HepG2 (cell line): Measurements from ENCODE around the gene DDX50. TPM values are rescaled to one million over a fixed set of nuclear protein-coding genes. Genes with fewer than 3 reads are reported as not detected.

Experiments
- CENPX ChIP-seq: sonication (generic); formaldehyde crosslinking; IDR thresholded peaks from 2 replicates; pipeline ENCODE4 v1.9.0; 2021; ENCODE audit warnings: mild to moderate bottlenecking, missing genetic modification reagents, moderate library complexity
- ELK4 ChIP-seq: sonication (generic); formaldehyde crosslinking; IDR thresholded peaks from 2 replicates; pipeline ENCODE4 v1.9.0; 2021; ENCODE audit warnings: missing genetic modification reagents, borderline replicate concordance
- ZNF574 ChIP-seq: sonication (generic); formaldehyde crosslinking; IDR thresholded peaks from 2 replicates; pipeline ENCODE4 v1.4.0; 2020; ENCODE audit warnings: missing genetic modification reagents
- ZNF609 ChIP-seq: sonication (generic); formaldehyde crosslinking; IDR thresholded peaks from 2 replicates; pipeline ENCODE4 v1.4.0; 2020; ENCODE audit warnings: mild to moderate bottlenecking, missing genetic modification reagents, borderline replicate concordance
- ZNF646 ChIP-seq: sonication (generic); formaldehyde crosslinking; IDR thresholded peaks from 2 replicates; pipeline ENCODE4 v1.9.0; 2021; ENCODE audit warnings: mild to moderate bottlenecking, missing genetic modification reagents
- ZNF687 ChIP-seq: sonication (generic); formaldehyde crosslinking; IDR thresholded peaks from 2 replicates; pipeline ENCODE4 v1.5.1; 2020; ENCODE audit warnings: mild to moderate bottlenecking, missing genetic modification reagents, moderate library complexity
- ZNF780A ChIP-seq: sonication (generic); formaldehyde crosslinking; IDR thresholded peaks from 2 replicates; pipeline ENCODE4 v1.8.0; 2022; ENCODE audit warnings: mild to moderate bottlenecking, missing genetic modification reagents, moderate library complexity
- polyA plus RNA-seq, 8 experiments: library from polyadenylated mRNA; depleted of rRNA in 3 of 8; stranded (reverse) in 7 of 8; unstranded in 1 of 8; fragments of >200 nt; fragmentation: Illumina TruSeq in 4 of 8; extraction: Trizol in 4 of 8; gene quantifications; 2 replicates each; pipeline versions ENCODE4 v1.2.1 to v1.2.3, GENCODE V29; 2011 to 2016; ENCODE audit warnings: low read depth in 4 of 8, missing spikeins in 1 of 8, mixed read lengths in 1 of 8; ENCODE audit not compliant: insufficient read depth in 1 of 8
- total RNA-seq, 5 experiments: library from RNA; depleted of rRNA; stranded (reverse); fragments of >200 nt; fragmentation: Illumina TruSeq; extraction: Trizol; gene quantifications; 2 replicates each; pipeline ENCODE4 v1.2.3, GENCODE V29; 2016; ENCODE audit warnings: low read depth in 1 of 5

Gene DDX50
- total and polyA plus RNA-seq, 2 of the 13 experiments (the other 11 are each of a cell fraction or from before 2014, with no cell fraction given) = 19.0 to 38.2 TPM

- TF ChIP-seq ZNF609 (peak; percentile 48; the same call in 1 of the 2 replicates), ZNF687 (peak; percentile 99), ZNF646 (no peak), ELK4 (CRISPR knock-in tag) (no peak), ZNF574 (CRISPR knock-in tag) (peak; percentile 65), ZNF780A (peak; percentile 95; the same call in 1 of the 2 replicates), CENPX (CRISPR knock-in tag) (no peak)
Measured at GRCh38 chr10:68900427-68901104, 549 bp upstream of the DDX50 start (continued).
